Measurements from ENCODE around the gene TMIGD1. TPM values are rescaled to one million over a fixed set of nuclear protein-coding genes. Genes with fewer than 3 reads are reported as not detected.

Gene TMIGD1
- total and polyA plus RNA-seq, 2 of the 13 experiments (the other 11 are each of a cell fraction or from before 2014, with no cell fraction given) = not detected

DNA sequence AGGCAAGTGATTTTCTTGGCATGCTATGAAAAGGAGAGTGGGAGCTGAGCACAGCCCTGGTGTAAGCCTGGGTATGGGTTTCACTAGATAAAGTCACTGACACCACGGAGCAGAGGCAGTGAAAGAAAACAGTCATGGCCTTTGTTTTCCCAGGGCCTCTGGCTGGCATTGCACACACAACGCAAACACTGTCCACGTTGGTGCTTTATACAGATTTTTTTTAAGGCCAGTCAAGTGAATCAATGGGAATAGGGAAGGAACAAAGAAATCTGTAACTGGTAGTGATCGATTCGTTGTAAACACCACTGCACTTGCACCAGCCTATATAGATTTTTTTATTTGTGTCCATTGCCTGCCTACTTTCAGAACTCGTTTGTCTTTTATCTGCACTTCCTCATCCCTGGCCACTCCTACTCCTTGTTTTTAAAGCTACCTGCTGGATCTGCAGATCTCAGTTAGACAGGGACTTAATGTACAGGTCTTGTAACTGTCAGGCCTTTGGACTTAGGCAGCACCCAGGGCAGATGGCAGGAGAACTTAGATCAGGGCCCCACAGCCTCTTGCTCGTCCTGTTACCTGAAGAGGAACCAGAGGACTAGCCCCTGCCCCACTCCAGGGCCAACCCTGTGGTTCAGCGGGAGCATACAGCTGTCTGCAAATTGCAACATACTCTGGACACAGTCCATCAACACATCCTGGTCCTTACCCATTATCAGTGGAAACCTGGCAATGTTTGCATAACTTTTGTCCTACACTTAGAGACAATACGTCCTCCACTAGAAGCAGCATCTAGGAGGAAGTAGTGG is 10.6 kb upstream of the TMIGD1 start:
- CTCF ChIA-PET (ENCODE audit: low intra/inter-chr PET ratio, low total read pairs) = no interaction called here
- ATAC-seq = peak; percentile 83
- TF ChIP-seq ZNF878 (CRISPR knock-in tag; IDR thresholded peaks at IDR 0.05) (peak; percentile 74; the same call in 1 of the 2 replicates), LRRFIP1 (CRISPR knock-in tag; conservative IDR thresholded peaks at IDR 0.05) (no peak), ZNF234 (CRISPR knock-in tag; conservative IDR thresholded peaks at IDR 0.05) (no peak), ZNF562 (CRISPR knock-in tag; IDR thresholded peaks at IDR 0.05; ENCODE audit: borderline replicate concordance) (no peak), MYNN (CRISPR knock-in tag; IDR thresholded peaks at IDR 0.05; ENCODE audit: low read depth) (no peak), ARNT (IDR thresholded peaks at IDR 0.05) (no peak), MAF1 (CRISPR knock-in tag; IDR thresholded peaks at IDR 0.05; ENCODE audit: borderline replicate concordance) (no peak), ZNF33B (CRISPR knock-in tag; IDR thresholded peaks at IDR 0.05) (no peak; the same call in 1 of the 2 replicates), ZNF512 (CRISPR knock-in tag; IDR thresholded peaks at IDR 0.05) (no peak), ZEB1 (IDR thresholded peaks at IDR 0.05; ENCODE audit: insufficient replicate concordance, low read depth) (peak; percentile 84), MXI1 (IDR thresholded peaks at IDR 0.05; ENCODE audit: borderline replicate concordance, low read depth, low read length) (peak; percentile 60; the same call in 1 of the 3 replicates), ZNF251 (CRISPR knock-in tag; IDR thresholded peaks at IDR 0.05) (no peak), NPAS2 (CRISPR knock-in tag; IDR thresholded peaks at IDR 0.05; ENCODE audit: borderline replicate concordance) (no peak), SALL2 (CRISPR knock-in tag; IDR thresholded peaks at IDR 0.05) (peak; percentile 72; the same call in 1 of the 2 replicates), SIX4 (CRISPR knock-in tag; IDR thresholded peaks at IDR 0.05) (peak; percentile 85), ZNF274 (CRISPR knock-in tag; IDR thresholded peaks at IDR 0.05) (no peak), RXRB (CRISPR knock-in tag; IDR thresholded peaks at IDR 0.05; ENCODE audit: borderline replicate concordance) (peak; percentile 99), MEIS2 (CRISPR knock-in tag; IDR thresholded peaks at IDR 0.05) (peak; percentile 67; the same call in 1 of the 2 replicates), SMYD3 (CRISPR knock-in tag; IDR thresholded peaks at IDR 0.05) (peak; percentile 87), SUZ12 (IDR thresholded peaks at IDR 0.05; ENCODE audit: low read depth, low read length) (no peak), ZNF619 (CRISPR knock-in tag; IDR thresholded peaks at IDR 0.05) (no peak), XBP1 (CRISPR knock-in tag; IDR thresholded peaks at IDR 0.05) (no peak)

More for the DNA sequence above, 10.6 kb upstream of the TMIGD1 start:
- Histone ChIP-seq H3K27ac (ENCODE audit: extremely low read length, insufficient read depth, low read length) (peak overlapping the region; percentile 97), H3K4me1 (ENCODE audit: insufficient read depth, low read length) (peaks cover 98% of the 10 kb centered on the region), H3K79me2 (ENCODE audit: insufficient read depth, low read length) (no peaks in the 10 kb centered on the region), H3K27me3 (ENCODE audit: control insufficient read depth in 1 of 2, insufficient read depth in 2 of 2, low read length in 2 of 2) (no peaks in the 10 kb centered on the region), H3K36me3 (replicated peaks in 1 of 2; ENCODE audit: control insufficient read depth in 1 of 2, insufficient read depth in 2 of 2, low read length in 2 of 2) (no peaks in the 10 kb centered on the region), H3K4me2 (ENCODE audit: low read depth, low read length) (peak overlapping the region; percentile 81), H3K9me3 (ENCODE audit: low read length) (no peaks in the 10 kb centered on the region), H2AFZ (ENCODE audit: low read length) (no peak overlapping the region), H3K9ac (ENCODE audit: insufficient read depth, low read depth, low read length) (peak overlapping the region; percentile 80), H3K4me3 (replicated peaks in 1 of 3; ENCODE audit: insufficient read depth in 1 of 3, low read depth in 2 of 3, low read length in 3 of 3) (peak overlapping the region; percentile 41 to 56 (median 47)), H4K20me1 (ENCODE audit: insufficient read depth, low read length) (no peaks in the 10 kb centered on the region)
- in situ Hi-C loops (cut with HindIII; ENCODE audit: extremely low pct_ligation_motif_present, low pct_unique_long_range_greater_than_20kb) = loop anchor here (5.0 kb wide), 1 partner anchor 33 kb away; the partner anchor contains the start of gene CPD
- POLR2A ChIA-PET = interaction anchor here (0.8 to 8.7 kb wide), 28 partner anchors 8 to 256 kb away, joined by 3 to 114 read pairs (median 5); partner anchors contain the start of genes CPD and GOSR1
- peak; percentile 95 for FAIRE-seq
- peak; percentile 96 for DNase-seq (ENCODE audit: low spot score)
- 0% methylated on average over 8 of the region's 9 CpGs for WGBS (ENCODE audit: low lambda C conversion rate)
- no TSS peak for BruUV-seq (replicated peaks)
- intact Hi-C loops (cut with micrococcal nuclease; ENCODE audit: unreplicated experiment) = loop anchor here (1.0 to 2.0 kb wide), 2 partner anchors 8 to 32 kb away; no protein-coding TSS in a partner anchor
